Mammary epithelial cell (primary cell): ENCODE data around the gene PLOD3.

Experiments
- CTCF ChIP-seq, 2 donors: IDR thresholded peaks in 1 of 2; conservative IDR thresholded peaks in 1 of 2; 2 replicates each; pipeline ENCODE4 v1.5.1; 2011 to 2012; ENCODE audit warnings: inconsistent platforms in 2 of 2, low read length in 2 of 2, mild to moderate bottlenecking in 2 of 2, control low read depth in 1 of 2, low read depth in 1 of 2; ENCODE audit not compliant: insufficient read depth in 1 of 2; ENCODE audit errors: extremely low read depth in 1 of 2
- EZH2 ChIP-seq: IDR thresholded peaks from 2 replicates; pipeline ENCODE4 v1.6.1; 2012; ENCODE audit warnings: low read length, inconsistent platforms, borderline replicate concordance

- TF ChIP-seq CTCF (conservative IDR thresholded peaks at IDR 0.05 in 1 of 2, IDR thresholded peaks at IDR 0.05 in 1 of 2; ENCODE audit: extremely low read depth in 1 of 2, insufficient read depth in 1 of 2, low read depth in 1 of 2, low read length in 2 of 2) (no peak), EZH2 (no peak)
Measured at GRCh38 chr7:101234636-101235035, 17.3 kb upstream of the PLOD3 start.
